ENCODE data around the gene TXNDC11. TPM values are rescaled to one million over a fixed set of nuclear protein-coding genes. Genes with fewer than 3 reads are reported as not detected.

The TXNDC11 gene
- total and polyA plus RNA-seq, 3 experiments from 2014 or later: 32.8 to 57.8 (median 38.8) TPM

DNA sequence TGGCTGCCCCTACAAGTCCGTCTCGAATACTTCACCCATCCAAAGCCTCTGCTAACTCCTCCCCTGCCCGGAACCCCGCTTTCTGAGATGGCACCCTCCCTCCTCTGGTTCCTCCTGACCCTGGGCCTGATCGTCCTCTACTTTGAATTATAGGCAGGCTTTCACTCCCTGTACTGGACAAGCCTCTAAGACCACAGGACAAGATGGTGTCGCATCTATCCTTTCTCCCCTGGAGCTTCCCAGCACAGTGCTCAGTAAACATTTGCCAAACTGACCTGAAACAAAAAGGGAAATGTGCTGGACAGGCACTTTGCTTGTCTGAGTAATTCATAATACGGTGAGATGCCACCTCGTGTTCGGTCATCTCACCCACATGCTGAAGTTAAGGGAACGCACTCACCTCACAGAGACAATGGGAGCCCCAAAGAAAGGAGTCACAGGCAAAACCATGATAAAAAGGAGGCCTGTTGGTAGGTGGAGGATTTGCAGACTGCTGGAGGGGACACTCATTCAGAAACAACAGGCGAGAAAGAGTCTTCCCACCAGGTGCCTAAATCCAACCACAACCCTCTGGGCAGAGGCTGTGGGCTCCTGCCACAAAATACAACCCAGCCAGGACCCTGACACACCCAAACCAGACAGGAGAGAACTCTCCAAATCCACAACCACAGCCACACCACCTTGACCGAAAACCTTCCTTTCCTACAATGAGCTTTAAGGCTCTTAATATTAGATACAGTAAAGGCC is 46.2 kb downstream of the TXNDC11 start:
- Mint-ChIP-seq H3K9me3 (no peaks in the 10 kb centered on the region), H3K4me1 (peaks cover 38 to 56% (median 51%) of the 10 kb centered on the region in 3 donors), H3K36me3 (peaks cover 0 to 93% (median 22%) of the 10 kb centered on the region in 3 donors), H3K27ac (peak overlapping the region in 7 of 8 donors; percentile 10 to 86 (median 70)), H3K4me3 (peak overlapping the region in 2 of 7 donors; percentile 15 to 78), H3K27me3 (no peaks in the 10 kb centered on the region)
- POLR2A ChIA-PET: no interaction called here
- Histone ChIP-seq H3K27ac (ENCODE audit: low read depth, low read length) (no peak overlapping the region), H3K36me3 (ENCODE audit: insufficient read depth, low read length) (peaks cover 48% of the 10 kb centered on the region), H3K9me3 (ENCODE audit: low read length) (no peaks in the 10 kb centered on the region), H3K27me3 (ENCODE audit: insufficient read depth, low read length, poor library complexity, severe bottlenecking) (no peaks in the 10 kb centered on the region), H3K4me1 (ENCODE audit: insufficient read depth, low read length) (peaks cover 15% of the 10 kb centered on the region), H3K4me3 (ENCODE audit: low read length) (no peak overlapping the region)
- CTCF ChIA-PET: interaction anchor here (2.1 kb wide), 1 partner anchor 7 kb away, joined by 8 read pairs; no protein-coding TSS in a partner anchor
- no peak for DNase-seq

DNA sequence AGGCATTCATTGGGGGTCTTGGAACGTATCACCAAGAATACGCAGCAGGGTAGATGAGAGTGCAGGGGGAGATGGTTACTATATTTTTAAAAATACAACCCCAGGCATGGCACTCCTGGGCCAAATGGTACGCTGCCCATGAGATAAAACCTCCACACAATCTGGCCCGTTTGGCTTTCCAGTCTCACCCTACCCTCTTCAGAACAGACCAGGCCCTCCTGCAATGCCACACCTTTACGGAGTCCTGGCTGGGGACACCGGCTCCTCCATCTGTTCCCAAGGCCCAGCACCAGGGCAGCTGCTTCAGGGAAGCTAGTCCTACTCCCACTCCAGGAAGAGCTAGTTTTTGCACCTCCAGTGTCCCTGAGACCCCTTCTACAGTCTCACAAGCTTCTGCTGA is 50.0 kb downstream of the TXNDC11 start:
- H3K27me3 ChIP-seq (ENCODE audit: insufficient read depth, low read length, poor library complexity, severe bottlenecking): no peaks in the 10 kb centered on the region
- ChIA-PET CTCF (no interaction called here), POLR2A (no interaction called here)
- no peak for DNase-seq
- H3K4me3 ChIP-seq (ENCODE audit: low read length): no peak overlapping the region
- peaks cover 17% of the 10 kb centered on the region for H3K4me1 ChIP-seq (ENCODE audit: insufficient read depth, low read length)
- peak overlapping the region in 2 of 8 donors; percentile 43 to 51 for H3K27ac Mint-ChIP-seq
- H3K4me3 Mint-ChIP-seq: no peak overlapping the region
- no peaks in the 10 kb centered on the region for H3K9me3 ChIP-seq (ENCODE audit: low read length)
- peaks cover 26 to 44% (median 42%) of the 10 kb centered on the region in 3 donors for H3K4me1 Mint-ChIP-seq
- no peak overlapping the region for H3K27ac ChIP-seq (ENCODE audit: low read depth, low read length)
- peaks cover 0 to 93% (median 18%) of the 10 kb centered on the region in 3 donors for H3K36me3 Mint-ChIP-seq
- H3K9me3 Mint-ChIP-seq: no peaks in the 10 kb centered on the region
- H3K27me3 Mint-ChIP-seq: no peaks in the 10 kb centered on the region
- H3K36me3 ChIP-seq (ENCODE audit: insufficient read depth, low read length): peaks cover 38% of the 10 kb centered on the region

DNA sequence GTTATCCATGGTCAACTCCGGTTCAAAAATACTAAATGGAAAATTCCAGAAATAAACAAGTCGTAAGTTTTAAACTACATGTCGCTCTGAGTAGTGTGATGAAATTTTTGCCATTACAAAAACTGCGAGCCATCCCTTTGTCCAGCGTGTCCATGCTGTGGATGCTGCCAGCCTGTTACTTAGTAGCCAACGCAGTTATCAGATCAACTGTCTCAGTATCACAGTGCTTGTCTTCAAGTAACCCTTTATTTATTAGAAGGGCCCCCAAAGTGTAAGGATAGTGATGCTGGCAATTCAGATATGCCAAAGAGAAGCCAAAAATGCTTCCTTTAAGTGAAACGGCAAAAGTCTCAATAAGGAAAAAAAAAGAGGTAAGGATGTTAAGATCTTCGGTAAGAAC is 50.5 kb downstream of the TXNDC11 start:
- H3K4me1 Mint-ChIP-seq: peaks cover 23 to 40% (median 37%) of the 10 kb centered on the region in 3 donors
- H3K36me3 Mint-ChIP-seq: peaks cover 0 to 93% (median 20%) of the 10 kb centered on the region in 3 donors
- peak overlapping the region in 1 of 8 donors; percentile 43 for H3K27ac Mint-ChIP-seq
- no peaks in the 10 kb centered on the region for H3K9me3 Mint-ChIP-seq
- no peak for DNase-seq
- POLR2A ChIA-PET: no interaction called here
- no peak overlapping the region for H3K4me3 Mint-ChIP-seq
- H3K27me3 Mint-ChIP-seq: no peaks in the 10 kb centered on the region
- peaks cover 38% of the 10 kb centered on the region for H3K36me3 ChIP-seq (ENCODE audit: insufficient read depth, low read length)
- H3K4me3 ChIP-seq (ENCODE audit: low read length): no peak overlapping the region
- peaks cover 17% of the 10 kb centered on the region for H3K4me1 ChIP-seq (ENCODE audit: insufficient read depth, low read length)
- no peaks in the 10 kb centered on the region for H3K27me3 ChIP-seq (ENCODE audit: insufficient read depth, low read length, poor library complexity, severe bottlenecking)
- no peak overlapping the region for H3K27ac ChIP-seq (ENCODE audit: low read depth, low read length)
- CTCF ChIA-PET: interaction anchor here (1.5 kb wide), 1 partner anchor 160 kb away, joined by 4 read pairs; no protein-coding TSS in a partner anchor
- no peaks in the 10 kb centered on the region for H3K9me3 ChIP-seq (ENCODE audit: low read length)

DNA sequence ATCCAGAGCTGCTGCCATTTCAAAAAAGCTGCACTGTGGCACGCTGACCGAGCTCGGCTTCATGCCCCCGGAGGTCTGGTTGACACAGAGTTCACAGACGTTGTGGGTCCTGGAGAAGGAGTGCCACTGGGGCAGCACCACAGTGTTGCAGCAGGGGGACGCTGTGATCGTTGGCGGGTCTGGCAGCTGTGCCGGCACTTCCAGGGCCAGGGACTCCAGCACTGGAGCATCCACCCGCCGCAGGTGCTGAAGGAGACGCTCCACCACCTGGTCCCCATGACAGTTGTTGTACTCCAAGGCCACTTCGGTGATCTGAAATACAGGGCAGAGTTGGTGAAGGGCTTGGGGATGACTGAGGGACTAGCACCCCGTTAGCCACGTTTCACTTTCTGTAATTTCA is 50.9 kb downstream of the TXNDC11 start:
- no peak overlapping the region for H3K27ac Mint-ChIP-seq
- peaks cover 17% of the 10 kb centered on the region for H3K4me1 ChIP-seq (ENCODE audit: insufficient read depth, low read length)
- no peak overlapping the region for H3K4me3 Mint-ChIP-seq
- no peaks in the 10 kb centered on the region for H3K9me3 Mint-ChIP-seq
- no peaks in the 10 kb centered on the region for H3K9me3 ChIP-seq (ENCODE audit: low read length)
- no peak overlapping the region for H3K27ac ChIP-seq (ENCODE audit: low read depth, low read length)
- H3K4me1 Mint-ChIP-seq: peaks cover 20 to 36% (median 33%) of the 10 kb centered on the region in 3 donors
- CTCF ChIA-PET: interaction anchor here (1.5 to 3.9 kb wide), 2 partner anchors 22 to 160 kb away, joined by 4 to 16 read pairs; no protein-coding TSS in a partner anchor
- no peak overlapping the region for H3K4me3 ChIP-seq (ENCODE audit: low read length)
- H3K36me3 ChIP-seq (ENCODE audit: insufficient read depth, low read length): peaks cover 36% of the 10 kb centered on the region
- DNase-seq: no peak
- no peaks in the 10 kb centered on the region for H3K27me3 Mint-ChIP-seq
- H3K27me3 ChIP-seq (ENCODE audit: insufficient read depth, low read length, poor library complexity, severe bottlenecking): no peaks in the 10 kb centered on the region
- POLR2A ChIA-PET: no interaction called here
- H3K36me3 Mint-ChIP-seq: peaks cover 2 to 93% (median 22%) of the 10 kb centered on the region in 3 donors

DNA sequence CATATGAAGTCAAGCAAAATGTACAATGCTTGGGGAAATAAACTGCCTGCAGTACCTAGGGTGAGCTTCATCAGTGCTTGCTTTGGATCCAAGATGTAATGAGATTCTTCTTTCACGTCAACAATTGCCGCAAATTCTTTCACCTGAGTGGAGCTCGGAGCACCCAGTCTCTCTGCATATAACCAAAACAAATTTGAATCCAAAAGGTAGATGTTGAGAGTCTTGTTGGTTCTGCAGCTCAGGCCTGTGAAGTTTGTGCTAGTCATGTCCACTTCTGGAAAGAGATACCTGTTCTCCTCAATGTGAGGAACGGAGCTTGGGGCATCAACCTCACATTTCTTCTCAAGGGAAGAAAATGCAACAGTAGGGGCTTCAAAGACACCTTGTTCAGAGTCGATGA is 51.4 kb downstream of the TXNDC11 start:
- Histone ChIP-seq H3K27ac (ENCODE audit: low read depth, low read length) (no peak overlapping the region), H3K27me3 (ENCODE audit: insufficient read depth, low read length, poor library complexity, severe bottlenecking) (no peaks in the 10 kb centered on the region), H3K9me3 (ENCODE audit: low read length) (no peaks in the 10 kb centered on the region), H3K4me3 (ENCODE audit: low read length) (no peak overlapping the region), H3K4me1 (ENCODE audit: insufficient read depth, low read length) (peaks cover 17% of the 10 kb centered on the region), H3K36me3 (ENCODE audit: insufficient read depth, low read length) (peaks cover 32% of the 10 kb centered on the region)
- H3K27me3 Mint-ChIP-seq: no peaks in the 10 kb centered on the region
- DNase-seq: no peak
- peak overlapping the region in 1 of 8 donors; percentile 41 for H3K27ac Mint-ChIP-seq
- H3K4me1 Mint-ChIP-seq: peaks cover 16 to 31% (median 28%) of the 10 kb centered on the region in 3 donors
- ChIA-PET POLR2A (no interaction called here), CTCF (interaction anchor here (1.4 to 3.9 kb wide), 3 partner anchors 11 to 159 kb away, joined by 3 to 16 read pairs (median 4); no protein-coding TSS in a partner anchor)
- H3K36me3 Mint-ChIP-seq: peaks cover 5 to 93% (median 25%) of the 10 kb centered on the region in 3 donors
- H3K9me3 Mint-ChIP-seq: no peaks in the 10 kb centered on the region
- H3K4me3 Mint-ChIP-seq: no peak overlapping the region

DNA sequence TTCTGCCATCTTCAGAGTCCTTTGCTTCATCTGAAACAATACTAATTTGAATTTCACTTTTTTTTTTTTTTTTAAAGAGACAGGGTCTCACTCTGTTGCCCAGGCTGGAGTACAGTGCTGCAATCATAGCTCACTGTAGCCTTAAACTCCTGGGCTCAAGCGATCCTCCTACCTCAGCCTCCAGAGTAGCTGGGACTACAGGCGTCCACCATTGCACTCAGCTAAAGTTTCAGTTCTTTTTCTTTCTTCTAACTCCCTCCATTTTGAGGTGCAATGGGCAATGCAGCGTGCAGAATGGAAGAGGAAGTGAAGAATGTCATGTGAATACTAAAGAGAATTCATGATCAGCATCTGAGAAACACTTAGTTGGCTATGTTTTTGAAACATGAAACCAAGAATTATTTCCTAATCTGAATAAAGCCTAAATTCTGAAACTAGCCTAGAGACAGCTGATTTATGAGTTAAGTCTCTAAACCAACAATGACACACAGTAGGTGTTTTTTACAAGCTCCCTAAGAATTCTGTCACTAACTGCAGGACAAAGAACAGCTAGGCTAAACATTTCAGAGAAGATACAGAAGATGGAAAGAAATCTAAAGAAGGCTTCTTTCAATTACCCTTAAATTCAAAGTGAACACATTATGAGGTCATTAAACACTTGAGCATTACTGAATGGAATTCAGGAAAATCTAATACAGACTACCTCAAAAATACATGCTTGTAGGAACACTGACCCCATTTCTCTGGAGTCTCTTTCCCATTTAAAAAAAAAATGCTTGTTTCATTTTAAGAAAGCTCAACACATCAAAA is 53.4 kb downstream of the TXNDC11 start:
- no peak overlapping the region for H3K27ac ChIP-seq (ENCODE audit: low read depth, low read length)
- H3K36me3 Mint-ChIP-seq: peaks cover 8 to 91% (median 22%) of the 10 kb centered on the region in 3 donors
- peaks cover 32% of the 10 kb centered on the region for H3K36me3 ChIP-seq (ENCODE audit: insufficient read depth, low read length)
- peaks cover 17% of the 10 kb centered on the region for H3K4me1 ChIP-seq (ENCODE audit: insufficient read depth, low read length)
- peaks cover 8 to 22% (median 20%) of the 10 kb centered on the region in 3 donors for H3K4me1 Mint-ChIP-seq
- H3K4me3 ChIP-seq (ENCODE audit: low read length): no peak overlapping the region
- H3K27me3 ChIP-seq (ENCODE audit: insufficient read depth, low read length, poor library complexity, severe bottlenecking): no peaks in the 10 kb centered on the region
- H3K4me3 Mint-ChIP-seq: no peak overlapping the region
- POLR2A ChIA-PET: interaction anchor here (0.7 kb wide), 1 partner anchor 396 kb away, joined by 3 read pairs; no protein-coding TSS in a partner anchor
- H3K27ac Mint-ChIP-seq: peak overlapping the region in 6 of 8 donors; percentile 1 to 86 (median 40)
- DNase-seq: no peak
- no peaks in the 10 kb centered on the region for H3K27me3 Mint-ChIP-seq
- H3K9me3 ChIP-seq (ENCODE audit: low read length): no peaks in the 10 kb centered on the region
- no peaks in the 10 kb centered on the region for H3K9me3 Mint-ChIP-seq
- CTCF ChIA-PET: interaction anchor here (2.3 to 3.9 kb wide), 2 partner anchors 9 to 25 kb away, joined by 8 to 16 read pairs; no protein-coding TSS in a partner anchor

DNA sequence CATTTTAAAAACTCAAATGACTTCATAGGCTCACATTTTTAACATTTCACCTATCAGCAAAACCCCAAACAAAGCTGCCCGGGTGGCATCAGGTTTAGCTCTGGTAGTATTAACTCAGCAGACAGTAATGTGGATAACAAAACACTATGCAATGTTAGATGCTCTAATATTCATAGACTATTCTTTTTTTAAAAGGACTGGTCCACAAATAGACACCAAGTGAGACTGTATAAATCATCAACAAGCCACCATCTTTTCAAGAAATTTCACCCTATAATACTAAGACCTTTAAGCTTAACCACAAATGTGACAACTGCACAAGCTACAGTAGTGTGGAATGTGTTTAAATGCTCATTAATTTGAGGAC is 54.2 kb downstream of the TXNDC11 start:
- Histone ChIP-seq H3K4me3 (ENCODE audit: low read length) (no peak overlapping the region), H3K4me1 (ENCODE audit: insufficient read depth, low read length) (peaks cover 17% of the 10 kb centered on the region), H3K36me3 (ENCODE audit: insufficient read depth, low read length) (peaks cover 35% of the 10 kb centered on the region), H3K27me3 (ENCODE audit: insufficient read depth, low read length, poor library complexity, severe bottlenecking) (no peaks in the 10 kb centered on the region), H3K9me3 (ENCODE audit: low read length) (no peaks in the 10 kb centered on the region), H3K27ac (ENCODE audit: low read depth, low read length) (no peak overlapping the region)
- DNase-seq: no peak
- Mint-ChIP-seq H3K27ac (peak overlapping the region in 3 of 8 donors; percentile 23 to 32 (median 26)), H3K9me3 (no peaks in the 10 kb centered on the region), H3K27me3 (no peaks in the 10 kb centered on the region), H3K36me3 (peaks cover 8 to 92% (median 26%) of the 10 kb centered on the region in 3 donors), H3K4me3 (no peak overlapping the region), H3K4me1 (peaks cover 8 to 22% (median 20%) of the 10 kb centered on the region in 3 donors)
- ChIA-PET CTCF (interaction anchor here (0.7 to 3.9 kb wide), 3 partner anchors 9 to 157 kb away, joined by 3 to 16 read pairs (median 8); no protein-coding TSS in a partner anchor), POLR2A (interaction anchor here (0.7 kb wide), 1 partner anchor 396 kb away, joined by 3 read pairs; no protein-coding TSS in a partner anchor)
